A673 (cell line): Measurements from ENCODE around the gene ZFPL1. TPM values are rescaled to one million over a fixed set of nuclear protein-coding genes. Genes with fewer than 3 reads are reported as not detected.

Source experiments
- BruUV-seq: library from RNA; stranded (reverse); fragments of 400-500 nt; replicated peaks from 2 replicates; lab custom pipeline; 2021; lab: Mats Ljungman, UMichigan
- CTCF ChIA-PET: fragments of 300-600 bp; sonication (Branson Sonifier 250); formaldehyde crosslinking; loops from one replicate; lab custom pipeline; 2022; ENCODE audit warnings: antibody characterized with exemption; lab: Charles Lee
- POLR2A ChIA-PET: fragments of 300-600 bp; sonication (Branson Sonifier 250); formaldehyde crosslinking; loops from one replicate; lab custom pipeline; 2022; ENCODE audit warnings: antibody characterized with exemption; ENCODE audit not compliant: low non-redundant PET; lab: Charles Lee
- DNase-seq: peaks from one replicate; pipeline ENCODE4 v3.0.0-alpha.2; 2015; ENCODE audit warnings: low spot score
- H3K27ac ChIP-seq: fragments of 200-600 bp; sonication (generic); 2 replicates; pipeline ENCODE4 v1.5.1; 2016; ENCODE audit warnings: mixed run types, low read depth, mild to moderate bottlenecking, mixed read lengths, antibody characterized with exemption, low read length; ENCODE audit not compliant: poor library complexity, severe bottlenecking
- H3K27me3 ChIP-seq: fragments of 200-600 bp; sonication (generic); replicated peaks from 2 replicates; pipeline ENCODE4 v1.6.1; 2017; ENCODE audit warnings: mixed run types, low read depth, mild to moderate bottlenecking, mixed read lengths, antibody characterized with exemption, low read length; ENCODE audit not compliant: insufficient read depth, poor library complexity
- H3K36me3 ChIP-seq: fragments of 200-600 bp; sonication (generic); 2 replicates; pipeline ENCODE4 v1.6.1; 2016; ENCODE audit warnings: mixed run types, mild to moderate bottlenecking, mixed read lengths, antibody characterized with exemption, low read length; ENCODE audit not compliant: insufficient read depth, poor library complexity, severe bottlenecking
- H3K4me1 ChIP-seq: fragments of 200-600 bp; sonication (generic); 2 replicates; pipeline ENCODE4 v1.6.1; 2017; ENCODE audit warnings: mixed run types, mild to moderate bottlenecking, mixed read lengths, antibody characterized with exemption, low read length; ENCODE audit not compliant: insufficient read depth, poor library complexity, severe bottlenecking
- H3K4me3 ChIP-seq: fragments of 200-600 bp; sonication (generic); 2 replicates; pipeline ENCODE4 v1.5.1; 2016; ENCODE audit warnings: low read depth, mixed run types, mild to moderate bottlenecking, mixed read lengths, low read length; ENCODE audit not compliant: poor library complexity, severe bottlenecking
- H3K9me3 ChIP-seq: fragments of 200-600 bp; sonication (generic); 2 replicates; pipeline ENCODE4 v1.6.1; 2016; ENCODE audit warnings: mixed run types, low read depth, mild to moderate bottlenecking, mixed read lengths, antibody characterized with exemption, low read length; ENCODE audit not compliant: poor library complexity, severe bottlenecking
- EZH2 ChIP-seq: fragments of 200-600 bp; sonication (generic); IDR thresholded peaks from 2 replicates; pipeline ENCODE4 v1.6.1; 2017; ENCODE audit warnings: borderline replicate concordance, low read depth, mild to moderate bottlenecking, mixed read lengths, antibody characterized with exemption, low read length; ENCODE audit not compliant: poor library complexity, severe bottlenecking
- intact Hi-C: fragments of 100-400 bp; cut with micrococcal nuclease; formaldehyde crosslinking; loops from one replicate; pipeline ENCODE4 v1.10.0; 2022; ENCODE audit not compliant: unreplicated experiment
- total RNA-seq: library from RNA; stranded (reverse); gene quantifications from 2 replicates; pipeline ENCODE4 v1.2.3, GENCODE V29; 2021
- TF ChIP-seq, protein P1 (sequence below): fragments of 300-800, 200-600 bp; sonication (generic); conservative IDR thresholded peaks from 2 replicates; pipeline ENCODE4 v1.5.1; 2017; ENCODE audit warnings: low read depth, mild to moderate bottlenecking, antibody characterized with exemption, low read length, moderate library complexity, mixed read lengths

ZFPL1 gene
- total RNA-seq, 1 experiment from 2014 or later, result 46.6 TPM

DNA sequence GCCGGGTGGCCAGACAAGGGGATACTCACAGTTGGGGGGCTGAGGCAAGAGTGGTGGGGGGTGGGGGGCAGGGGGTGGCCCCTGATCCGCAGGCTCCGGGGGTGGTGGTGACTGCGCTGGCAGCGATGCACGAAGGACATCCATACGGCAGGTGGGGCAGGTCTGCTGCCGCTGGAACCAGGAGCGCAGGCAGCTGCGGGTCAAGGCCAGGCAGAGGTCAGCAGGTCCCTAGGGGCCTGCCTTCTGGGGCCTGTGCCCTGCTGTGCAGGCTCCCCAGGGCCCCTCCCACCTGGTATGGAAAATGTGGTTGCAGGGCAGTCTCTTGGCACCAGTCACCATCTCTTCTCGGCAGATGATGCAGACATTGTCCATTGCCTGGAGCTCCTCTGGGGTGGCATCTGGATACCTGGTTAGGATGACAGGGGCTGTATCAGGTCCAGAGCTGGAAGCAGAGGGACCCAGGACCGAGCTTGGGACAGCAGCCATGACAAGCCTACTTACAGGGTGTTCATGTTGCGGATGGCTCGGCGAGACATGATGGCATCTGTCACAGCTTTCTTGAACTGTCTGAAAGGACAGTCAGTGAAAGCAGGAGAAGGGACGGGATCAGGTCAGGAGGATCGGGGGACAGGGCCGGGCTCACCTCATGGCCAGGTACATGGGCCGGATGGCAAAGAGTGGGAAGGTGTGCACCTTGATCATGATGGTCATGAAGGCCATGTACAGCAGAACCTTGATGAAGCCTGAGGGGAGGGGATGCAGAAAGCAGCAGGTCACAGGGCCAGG, 46.8 kb downstream of the ZFPL1 start:
- ChIA-PET CTCF (interaction anchor here (0.6 kb wide), 2 partner anchors 8 to 201 kb away, joined by 4 to 7 read pairs; no protein-coding TSS in a partner anchor), POLR2A (no interaction called here)
- no peaks in the 10 kb centered on the region for H3K27me3 ChIP-seq
- intact Hi-C loops, result no loop called here
- no peaks in the 10 kb centered on the region for H3K9me3 ChIP-seq
- no peak overlapping the region for H3K4me3 ChIP-seq
- H3K27ac ChIP-seq, result no peak overlapping the region
- H3K4me1 ChIP-seq, result peaks cover 15% of the 10 kb centered on the region
- peaks cover 64% of the 10 kb centered on the region for H3K36me3 ChIP-seq
- DNase-seq, result no peak
- TF ChIP-seq, protein P1, sequence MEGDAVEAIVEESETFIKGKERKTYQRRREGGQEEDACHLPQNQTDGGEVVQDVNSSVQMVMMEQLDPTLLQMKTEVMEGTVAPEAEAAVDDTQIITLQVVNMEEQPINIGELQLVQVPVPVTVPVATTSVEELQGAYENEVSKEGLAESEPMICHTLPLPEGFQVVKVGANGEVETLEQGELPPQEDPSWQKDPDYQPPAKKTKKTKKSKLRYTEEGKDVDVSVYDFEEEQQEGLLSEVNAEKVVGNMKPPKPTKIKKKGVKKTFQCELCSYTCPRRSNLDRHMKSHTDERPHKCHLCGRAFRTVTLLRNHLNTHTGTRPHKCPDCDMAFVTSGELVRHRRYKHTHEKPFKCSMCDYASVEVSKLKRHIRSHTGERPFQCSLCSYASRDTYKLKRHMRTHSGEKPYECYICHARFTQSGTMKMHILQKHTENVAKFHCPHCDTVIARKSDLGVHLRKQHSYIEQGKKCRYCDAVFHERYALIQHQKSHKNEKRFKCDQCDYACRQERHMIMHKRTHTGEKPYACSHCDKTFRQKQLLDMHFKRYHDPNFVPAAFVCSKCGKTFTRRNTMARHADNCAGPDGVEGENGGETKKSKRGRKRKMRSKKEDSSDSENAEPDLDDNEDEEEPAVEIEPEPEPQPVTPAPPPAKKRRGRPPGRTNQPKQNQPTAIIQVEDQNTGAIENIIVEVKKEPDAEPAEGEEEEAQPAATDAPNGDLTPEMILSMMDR, result no peak
- no peak for TF ChIP-seq EZH2
- BruUV-seq, result no TSS peak

- Histone ChIP-seq H3K36me3 (peaks cover 60% of the 10 kb centered on the region), H3K27me3 (no peaks in the 10 kb centered on the region), H3K27ac (no peak overlapping the region), H3K9me3 (no peaks in the 10 kb centered on the region), H3K4me3 (no peak overlapping the region), H3K4me1 (peaks cover 17% of the 10 kb centered on the region)
- intact Hi-C loops, result no loop called here
- CTCF ChIA-PET, result interaction anchor here (0.6 kb wide), 1 partner anchor 9 kb away, joined by 7 read pairs; no protein-coding TSS in a partner anchor
- TF ChIP-seq, protein P1, result no peak
- TF ChIP-seq EZH2, result no peak
- POLR2A ChIA-PET, result interaction anchor here (0.5 kb wide), 1 partner anchor 181 kb away, joined by 5 read pairs; no protein-coding TSS in a partner anchor
- no peak for DNase-seq
- no TSS peak for BruUV-seq
These were observed 47.4 kb downstream of the ZFPL1 start for GRCh38 chr11:65131417-65131776.

- no peaks in the 10 kb centered on the region for H3K9me3 ChIP-seq
- H3K4me3 ChIP-seq, result no peak overlapping the region
- peaks cover 56% of the 10 kb centered on the region for H3K36me3 ChIP-seq
- TF ChIP-seq, protein P1, result no peak
- TF ChIP-seq EZH2, result no peak
- no peak overlapping the region for H3K27ac ChIP-seq
- no peak for DNase-seq
- H3K4me1 ChIP-seq, result peaks cover 17% of the 10 kb centered on the region
- intact Hi-C loops, result no loop called here
- BruUV-seq, result no TSS peak
- ChIA-PET CTCF (no interaction called here), POLR2A (interaction anchor here (0.5 to 0.7 kb wide), 2 partner anchors 27 to 181 kb away, joined by 3 to 5 read pairs; no protein-coding TSS in a partner anchor)
- no peaks in the 10 kb centered on the region for H3K27me3 ChIP-seq
These were observed 47.8 kb downstream of the ZFPL1 start for GRCh38 chr11:65131895-65132237.
